Omental fat pad (tissue), 4 donors: ENCODE measurements around the gene SHISA5. TPM values are rescaled to one million over a fixed set of nuclear protein-coding genes. Genes with fewer than 3 reads are reported as not detected.
"Not testable (repeated sequence)": the region's sequence is repeated elsewhere in the genome, so short reads cannot be mapped to it uniquely, and the experiment has no call there.

ENCODE experiments used
- ATAC-seq: fragments of 150-250 bp; one replicate; pipeline ENCODE4 v1.9.1; 2016; ENCODE audit warnings: mild to moderate bottlenecking, moderate library complexity; ENCODE audit not compliant: low FRiP score
- DNase-seq: peaks from one replicate; pipeline ENCODE4 v3.0.0-alpha.2; 2019; ENCODE audit warnings: low spot score
- total RNA-seq, 4 donors: library from RNA; depleted of rRNA; stranded (reverse); fragments of >200 nt; gene quantifications; one replicate each; pipeline ENCODE4 v1.1.0, GENCODE V29; 2016
- TF ChIP-seq, protein P1 (sequence below), 3 donors: fragments of 450-650 bp; IDR thresholded peaks; one replicate each; pipeline ENCODE4 v1.5.1; 2016 to 2017; ENCODE audit warnings: antibody characterized with exemption in 3 of 3, mild to moderate bottlenecking in 3 of 3, moderate library complexity in 2 of 3

SHISA5 gene
- total RNA-seq, 4 donors from 2014 or later: 99.5 to 120 (median 118) TPM

DNA sequence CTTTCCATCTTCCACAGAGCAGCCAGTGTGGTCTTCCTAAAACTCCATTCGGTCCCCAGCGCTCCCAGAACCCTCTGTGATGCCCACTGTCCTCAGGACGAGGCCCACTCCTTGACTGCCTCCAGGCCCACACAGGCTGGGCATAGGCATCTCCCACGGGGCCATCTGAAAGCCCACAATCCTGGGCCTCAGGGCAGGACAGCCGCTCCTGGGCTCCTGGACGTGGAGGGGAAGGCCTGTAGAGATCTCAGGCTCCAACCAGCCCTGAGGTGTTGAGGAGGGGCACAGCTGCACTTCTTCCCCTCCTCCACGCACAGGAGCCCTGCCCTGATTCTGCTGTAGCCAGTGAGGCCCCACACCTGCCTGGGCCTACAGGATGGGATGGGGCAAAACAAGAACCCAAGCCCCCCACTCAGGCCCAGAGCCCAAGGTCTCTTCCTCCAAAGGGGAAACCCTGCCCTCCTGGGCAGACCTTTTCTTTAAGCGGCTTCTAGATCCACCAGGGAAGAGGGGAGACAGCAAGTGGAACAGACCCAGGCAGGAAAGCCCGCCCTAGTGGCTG lies 25.9 kb downstream of the SHISA5 start:
- no peak for DNase-seq
- TF ChIP-seq, protein P1, sequence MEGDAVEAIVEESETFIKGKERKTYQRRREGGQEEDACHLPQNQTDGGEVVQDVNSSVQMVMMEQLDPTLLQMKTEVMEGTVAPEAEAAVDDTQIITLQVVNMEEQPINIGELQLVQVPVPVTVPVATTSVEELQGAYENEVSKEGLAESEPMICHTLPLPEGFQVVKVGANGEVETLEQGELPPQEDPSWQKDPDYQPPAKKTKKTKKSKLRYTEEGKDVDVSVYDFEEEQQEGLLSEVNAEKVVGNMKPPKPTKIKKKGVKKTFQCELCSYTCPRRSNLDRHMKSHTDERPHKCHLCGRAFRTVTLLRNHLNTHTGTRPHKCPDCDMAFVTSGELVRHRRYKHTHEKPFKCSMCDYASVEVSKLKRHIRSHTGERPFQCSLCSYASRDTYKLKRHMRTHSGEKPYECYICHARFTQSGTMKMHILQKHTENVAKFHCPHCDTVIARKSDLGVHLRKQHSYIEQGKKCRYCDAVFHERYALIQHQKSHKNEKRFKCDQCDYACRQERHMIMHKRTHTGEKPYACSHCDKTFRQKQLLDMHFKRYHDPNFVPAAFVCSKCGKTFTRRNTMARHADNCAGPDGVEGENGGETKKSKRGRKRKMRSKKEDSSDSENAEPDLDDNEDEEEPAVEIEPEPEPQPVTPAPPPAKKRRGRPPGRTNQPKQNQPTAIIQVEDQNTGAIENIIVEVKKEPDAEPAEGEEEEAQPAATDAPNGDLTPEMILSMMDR (IDR thresholded peaks at IDR 0.05): no peak
- no peak for ATAC-seq

DNA sequence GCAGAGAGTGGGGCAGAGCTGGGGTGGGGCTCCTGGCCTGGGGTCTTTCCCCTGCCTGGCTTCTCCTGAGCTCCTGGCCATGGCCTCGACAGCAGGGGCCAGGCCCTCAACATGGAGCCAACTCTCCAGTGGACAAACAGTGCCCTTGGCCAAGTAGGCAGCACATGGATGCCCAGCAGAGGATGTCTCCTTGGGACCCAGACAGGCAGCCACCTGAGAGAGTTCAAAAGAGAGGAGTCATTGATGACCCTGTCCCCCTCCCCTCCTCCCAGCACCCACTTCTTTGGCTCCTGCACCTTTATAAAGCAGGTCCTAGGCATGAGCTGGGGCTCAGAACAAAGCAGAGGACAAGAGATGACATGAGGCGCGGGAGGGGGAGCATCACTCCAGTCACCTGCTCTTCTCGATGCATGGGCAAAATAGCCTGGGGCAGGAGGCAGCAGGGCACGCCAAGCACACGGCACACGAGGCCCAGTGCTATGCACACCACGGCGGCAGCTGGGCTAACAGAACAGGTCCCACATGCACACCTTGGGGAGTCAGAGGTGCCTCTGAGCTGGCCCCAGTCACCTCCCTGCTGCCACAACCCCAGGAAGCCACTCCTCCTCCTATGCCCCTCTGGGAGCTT lies 27.4 kb downstream of the SHISA5 start:
- TF ChIP-seq, protein P1 (IDR thresholded peaks at IDR 0.05): no peak
- no peak for ATAC-seq
- no peak for DNase-seq

DNA sequence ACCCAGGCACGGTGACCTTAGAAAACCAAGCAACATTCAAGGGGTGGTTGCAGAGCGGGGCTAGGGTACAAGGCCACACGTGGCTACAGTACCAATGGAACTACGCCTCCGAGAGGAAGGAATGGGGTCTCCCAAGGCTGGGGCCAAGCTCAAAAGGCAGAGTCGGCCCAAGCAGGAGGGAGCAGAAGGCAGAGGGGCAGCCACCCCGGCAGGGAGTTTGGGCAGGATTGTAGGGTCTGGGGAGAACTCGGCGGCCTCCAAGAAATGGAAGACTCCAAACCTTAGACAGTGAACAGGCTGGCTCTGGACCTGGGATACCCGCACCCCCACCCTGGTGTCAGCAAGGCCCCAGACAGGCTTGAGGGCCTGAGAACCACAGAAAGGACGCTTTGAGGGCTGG lies 28.8 kb downstream of the SHISA5 start:
- TF ChIP-seq, protein P1 (IDR thresholded peaks at IDR 0.05): no peak
- DNase-seq (no peak), ATAC-seq (no peak)

DNA sequence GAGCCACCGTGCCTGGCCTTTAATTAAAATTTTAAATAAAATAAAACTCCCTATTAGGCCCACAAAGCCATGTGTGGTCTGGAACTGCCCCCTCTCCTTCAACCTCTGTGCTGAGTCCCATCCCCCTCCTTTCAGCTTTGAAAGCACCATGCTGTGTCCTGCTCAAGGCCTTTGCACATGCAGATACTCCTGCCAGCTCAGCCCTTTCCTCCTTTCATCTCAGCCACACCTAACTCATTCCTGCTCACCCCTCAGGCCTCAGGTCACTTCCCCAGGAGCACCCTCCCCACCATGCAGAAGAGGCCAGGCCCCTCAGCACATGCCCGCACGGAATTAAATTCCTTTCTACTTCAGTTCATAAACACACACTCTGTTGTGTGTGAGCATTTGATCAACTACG lies 29.4 kb downstream of the SHISA5 start:
- TF ChIP-seq, protein P1 (IDR thresholded peaks at IDR 0.05): no peak
- DNase-seq (no peak), ATAC-seq (no peak)

DNA sequence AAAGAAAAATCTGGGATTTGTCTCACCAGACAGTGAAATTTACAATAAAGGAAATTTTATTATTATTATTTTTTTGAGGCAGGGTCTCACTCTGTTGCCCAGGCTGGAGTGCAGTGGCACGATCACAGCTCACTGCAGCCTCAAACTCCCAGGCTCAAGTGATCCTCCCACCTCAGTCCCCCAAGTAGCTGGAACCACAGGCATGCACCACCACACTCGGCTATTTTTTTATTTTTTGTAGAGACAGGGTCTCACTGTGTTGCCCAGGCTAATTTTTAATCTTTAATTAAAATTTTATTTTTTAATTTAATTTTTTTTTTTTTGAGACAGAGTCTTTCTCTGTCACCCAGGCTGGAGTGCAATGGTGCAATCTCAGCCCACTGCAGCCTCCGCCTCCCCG lies 29.9 kb downstream of the SHISA5 start:
- not testable (repeated sequence) for ATAC-seq, DNase-seq

DNA sequence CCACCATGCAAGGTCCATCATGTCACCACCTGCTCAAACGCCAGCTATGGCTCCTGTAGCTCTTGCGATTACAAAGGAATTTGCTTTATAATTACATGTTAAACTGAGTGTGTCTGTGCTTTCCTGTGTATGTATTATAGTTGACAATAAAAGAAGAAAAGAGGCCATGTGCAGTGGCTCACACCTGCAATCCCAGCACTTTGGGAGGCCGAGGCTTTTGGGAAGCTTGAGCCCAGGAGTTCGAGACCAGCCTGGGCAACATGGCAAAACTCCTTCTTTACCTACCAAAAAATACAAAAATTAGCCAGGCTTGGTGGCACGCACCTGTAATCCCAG lies 30.4 kb downstream of the SHISA5 start:
- ATAC-seq: no peak

DNA sequence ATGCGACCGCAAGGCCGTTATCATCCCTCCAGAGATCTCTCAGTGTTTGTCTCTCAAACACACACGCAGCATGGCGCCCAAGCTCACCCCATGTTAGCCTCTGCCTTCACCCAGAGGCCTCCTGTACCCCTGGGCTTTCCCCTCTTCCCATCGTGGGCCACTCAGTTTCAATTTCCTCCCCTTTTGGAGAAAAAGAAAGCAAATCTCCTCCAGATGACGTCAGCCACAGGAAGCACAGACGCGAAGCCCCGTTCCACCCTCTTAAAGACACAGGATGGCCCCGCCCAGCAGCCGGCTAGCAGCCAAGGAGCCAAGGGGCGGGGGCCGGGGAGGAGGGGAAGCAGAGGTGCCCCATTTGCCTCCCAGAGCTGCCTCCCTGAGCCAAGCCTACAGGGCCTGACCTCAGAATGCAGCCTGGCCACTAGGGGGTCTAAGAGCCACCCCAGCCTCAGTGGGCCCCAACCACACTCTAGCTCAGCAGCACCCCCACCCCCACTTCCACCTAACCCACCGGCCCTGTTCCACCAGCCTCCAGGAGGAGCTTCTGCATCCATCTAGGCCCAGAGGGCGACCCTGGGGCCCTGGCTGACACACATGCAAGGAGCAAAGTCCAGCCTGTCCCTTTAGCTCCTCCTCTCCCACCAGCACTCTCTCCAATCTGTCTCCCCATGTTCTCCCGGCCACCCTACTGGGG lies 30.9 kb downstream of the SHISA5 start:
- peak; percentile 78 for DNase-seq
- TF ChIP-seq, protein P1 (IDR thresholded peaks at IDR 0.05): no peak
- ATAC-seq: peak; percentile 89

More for the DNA sequence above, 30.4 kb downstream of the SHISA5 start:
- TF ChIP-seq, protein P1 (IDR thresholded peaks at IDR 0.05): no peak
- no peak for DNase-seq
